ENCODE measurements around the gene CWF19L2.
"Not testable (repeated sequence)": the region's sequence is repeated elsewhere in the genome, so short reads cannot be mapped to it uniquely, and the experiment has no call there.

Gene CWF19L2

DNA sequence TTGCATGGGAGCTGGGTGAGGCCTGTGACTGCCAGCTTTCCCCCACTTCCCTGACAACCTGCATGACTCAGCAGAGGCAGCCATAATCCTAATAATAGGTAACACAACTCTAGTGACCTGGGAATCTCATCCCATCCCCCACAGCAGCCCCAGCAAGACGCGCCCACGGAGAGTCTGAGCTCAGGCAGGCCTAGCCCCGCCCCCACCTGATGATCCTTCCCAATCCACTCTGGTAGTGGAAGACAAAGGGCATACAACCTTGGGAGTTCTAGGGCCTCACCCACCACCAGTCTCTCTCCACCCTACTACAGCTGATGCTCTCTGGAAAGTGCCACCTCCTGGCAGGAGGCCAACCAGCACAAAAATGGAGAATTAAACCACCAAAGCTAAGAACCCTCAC lies 60.3 kb downstream of the CWF19L2 start:
- DNase-seq (ENCODE audit: insufficient read length, low spot score) = no peak

DNA sequence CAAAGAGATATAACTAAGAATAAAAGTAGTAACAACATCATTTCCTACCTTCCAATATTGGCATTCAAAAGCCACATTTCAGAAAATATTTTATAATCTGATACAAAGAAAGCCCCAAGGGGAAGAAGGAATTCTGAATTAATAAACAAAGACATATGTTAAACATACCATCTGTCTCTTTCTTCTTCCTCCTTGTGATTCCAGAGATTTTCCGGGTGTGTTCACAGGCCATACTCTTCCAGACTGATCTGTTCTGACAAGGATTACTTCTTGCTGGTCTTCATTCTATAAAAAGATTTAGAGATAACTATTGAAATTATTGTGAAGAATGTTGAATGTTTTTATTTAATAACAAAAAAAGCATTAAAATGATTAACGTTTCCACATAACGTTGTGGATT lies 65.0 kb downstream of the CWF19L2 start:
- FAIRE-seq = no peak
- no peak for TF ChIP-seq POLR2A (IDR thresholded peaks at IDR 0.05; ENCODE audit: low read depth, low read length)

More for the DNA sequence above, 60.3 kb downstream of the CWF19L2 start:
- no peak for TF ChIP-seq POLR2A (IDR thresholded peaks at IDR 0.05; ENCODE audit: low read depth, low read length)
- no peak for FAIRE-seq

GRCh38 chr11:107390701-107391100 lies 66.9 kb downstream of the CWF19L2 start:
- FAIRE-seq; DNase-seq (ENCODE audit: insufficient read length, low spot score): not testable (repeated sequence)

More for the DNA sequence above, 65.0 kb downstream of the CWF19L2 start:
- no peak for DNase-seq (ENCODE audit: insufficient read length, low spot score)

- TF ChIP-seq POLR2A (IDR thresholded peaks at IDR 0.05; ENCODE audit: low read depth, low read length) = no peak
- DNase-seq (ENCODE audit: insufficient read length, low spot score) (no peak), FAIRE-seq (no peak)
Measured at GRCh38 chr11:107387666-107388065, 70.0 kb downstream of the CWF19L2 start.

DNA sequence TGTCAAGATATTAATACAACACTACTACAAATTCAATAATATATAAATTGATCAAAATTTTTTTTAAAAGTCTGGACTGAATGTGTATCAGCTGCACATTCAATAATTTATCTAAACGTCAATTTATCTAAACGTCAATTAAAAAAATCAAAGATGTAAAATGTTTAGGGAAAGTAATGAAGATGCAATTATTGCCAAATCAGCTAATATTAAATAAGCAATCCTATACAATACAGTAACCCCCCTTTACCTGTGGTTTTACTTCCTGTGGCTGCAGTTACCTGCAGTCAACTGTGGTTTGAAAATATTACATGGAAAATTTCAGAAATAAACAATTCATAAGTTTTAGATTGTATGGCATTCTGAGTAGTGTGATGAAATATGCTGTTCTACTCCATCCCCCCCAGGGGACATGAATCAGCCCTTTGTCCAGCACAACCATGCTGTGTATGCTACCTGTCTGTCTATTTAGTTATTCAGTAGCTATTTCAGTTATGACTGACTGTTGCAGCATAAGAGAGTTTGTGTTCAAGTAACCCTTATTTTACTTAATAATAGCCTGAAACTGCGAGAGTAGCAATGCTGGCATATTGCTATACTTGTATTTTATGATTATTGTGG lies 72.2 kb downstream of the CWF19L2 start:
- FAIRE-seq (no peak), DNase-seq (ENCODE audit: insufficient read length, low spot score) (no peak)
- no peak for TF ChIP-seq POLR2A (IDR thresholded peaks at IDR 0.05; ENCODE audit: low read depth, low read length)

DNA sequence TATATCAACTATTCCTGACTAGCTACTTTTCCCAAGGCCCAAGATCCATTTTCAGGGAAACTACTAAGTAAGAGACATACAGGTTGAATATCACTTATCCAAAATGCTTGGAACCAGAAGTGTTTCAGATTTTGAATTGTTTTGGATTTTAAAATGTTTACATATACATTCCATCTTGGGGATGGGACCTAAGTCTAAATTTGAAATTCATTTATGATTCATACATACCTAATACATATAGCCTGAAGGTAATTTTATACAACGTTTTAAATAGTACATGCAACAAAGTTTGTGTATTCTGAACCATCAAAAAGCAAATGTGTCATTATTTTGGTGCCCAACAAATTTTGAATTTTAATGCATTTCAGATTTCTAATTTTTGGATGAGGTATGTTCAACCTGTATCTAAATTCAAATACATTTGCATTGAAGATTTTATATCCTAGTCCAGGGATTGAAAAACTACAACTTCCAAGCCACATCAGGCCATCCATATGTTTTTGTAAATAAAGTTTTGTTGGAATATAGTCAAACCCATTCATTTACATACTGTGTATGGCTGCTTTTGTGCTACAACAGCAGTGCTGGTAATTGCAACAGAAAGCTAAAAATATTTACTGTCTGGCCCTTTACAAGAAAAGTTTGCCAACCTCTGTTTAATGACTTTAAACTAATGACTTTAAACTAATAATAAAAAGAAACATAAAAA lies 73.3 kb downstream of the CWF19L2 start:
- DNase-seq (ENCODE audit: insufficient read length, low spot score) (no peak), FAIRE-seq (no peak)
- TF ChIP-seq POLR2A (IDR thresholded peaks at IDR 0.05; ENCODE audit: low read depth, low read length) = no peak

GRCh38 chr11:107372439-107372838 lies 85.2 kb downstream of the CWF19L2 start:
- FAIRE-seq = no peak
- DNase-seq (ENCODE audit: insufficient read length, low spot score) = no peak
- no peak for TF ChIP-seq POLR2A (IDR thresholded peaks at IDR 0.05; ENCODE audit: low read depth, low read length)

GRCh38 chr11:107370390-107370789 lies 87.2 kb downstream of the CWF19L2 start:
- no peak for TF ChIP-seq POLR2A (IDR thresholded peaks at IDR 0.05; ENCODE audit: low read depth, low read length)
- DNase-seq (ENCODE audit: insufficient read length, low spot score) (peak; percentile 2), FAIRE-seq (no peak)

- FAIRE-seq (no peak), DNase-seq (ENCODE audit: insufficient read length, low spot score) (no peak)
- TF ChIP-seq POLR2A (IDR thresholded peaks at IDR 0.05; ENCODE audit: low read depth, low read length) = no peak
Measured at GRCh38 chr11:107359701-107360100, 97.9 kb downstream of the CWF19L2 start.

DNA sequence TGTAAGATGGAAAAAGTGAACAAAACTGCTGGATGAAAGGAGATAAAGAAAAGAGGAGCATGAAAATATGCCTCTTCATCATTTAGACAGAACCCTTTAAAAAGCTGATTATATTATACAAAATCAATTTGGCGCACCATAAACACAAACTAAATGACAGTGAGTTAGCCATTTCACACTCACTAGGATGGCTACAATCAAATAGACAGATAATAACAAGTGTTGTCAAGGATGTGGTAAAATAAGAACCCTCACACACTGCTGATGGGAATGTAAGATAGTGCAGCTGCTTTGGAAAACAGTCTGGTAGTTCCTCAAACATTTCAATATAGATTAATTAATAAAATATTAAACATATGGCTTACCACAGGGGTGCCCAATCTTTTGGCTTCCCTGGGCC lies 99.7 kb downstream of the CWF19L2 start:
- DNase-seq (ENCODE audit: insufficient read length, low spot score) (no peak), FAIRE-seq (no peak)
- TF ChIP-seq POLR2A (IDR thresholded peaks at IDR 0.05; ENCODE audit: low read depth, low read length) = no peak

- TF ChIP-seq POLR2A (IDR thresholded peaks at IDR 0.05; ENCODE audit: low read depth, low read length) = no peak
- FAIRE-seq (no peak), DNase-seq (ENCODE audit: insufficient read length, low spot score) (no peak)
Measured at GRCh38 chr11:107354780-107355179, 102.8 kb downstream of the CWF19L2 start.

GRCh38 chr11:107337917-107338316 lies 119.7 kb downstream of the CWF19L2 start:
- DNase-seq (ENCODE audit: insufficient read length, low spot score) (no peak), FAIRE-seq (no peak)

GRCh38 chr11:107331728-107332127 lies 125.9 kb downstream of the CWF19L2 start:
- TF ChIP-seq POLR2A (IDR thresholded peaks at IDR 0.05; ENCODE audit: low read depth, low read length) = no peak
- DNase-seq (ENCODE audit: insufficient read length, low spot score) (no peak), FAIRE-seq (no peak)

More at GRCh38 chr11:107337917-107338316, 119.7 kb downstream of the CWF19L2 start:
- no peak for TF ChIP-seq POLR2A (IDR thresholded peaks at IDR 0.05; ENCODE audit: low read depth, low read length)

- no peak for TF ChIP-seq POLR2A (IDR thresholded peaks at IDR 0.05; ENCODE audit: low read depth, low read length)
- DNase-seq (ENCODE audit: insufficient read length, low spot score) (no peak), FAIRE-seq (no peak)
Measured at GRCh38 chr11:107329164-107329563, 128.5 kb downstream of the CWF19L2 start.

GRCh38 chr11:107316426-107316825 lies 141.2 kb downstream of the CWF19L2 start:
- FAIRE-seq (no peak), DNase-seq (ENCODE audit: insufficient read length, low spot score) (no peak)
- no peak for TF ChIP-seq POLR2A (IDR thresholded peaks at IDR 0.05; ENCODE audit: low read depth, low read length)
